C4-2B (cell line): ENCODE measurements around the gene INSR.

Source experiments
- ZFX ChIP-seq: fragments of 450-650 bp; IDR thresholded peaks from 2 replicates; pipeline ENCODE4 v1.6.1; 2017
- TF ChIP-seq, protein P1 (sequence below): fragments of 450-650 bp; conservative IDR thresholded peaks from 2 replicates; pipeline ENCODE4 v1.5.1; 2017; ENCODE audit warnings: mild to moderate bottlenecking

DNA sequence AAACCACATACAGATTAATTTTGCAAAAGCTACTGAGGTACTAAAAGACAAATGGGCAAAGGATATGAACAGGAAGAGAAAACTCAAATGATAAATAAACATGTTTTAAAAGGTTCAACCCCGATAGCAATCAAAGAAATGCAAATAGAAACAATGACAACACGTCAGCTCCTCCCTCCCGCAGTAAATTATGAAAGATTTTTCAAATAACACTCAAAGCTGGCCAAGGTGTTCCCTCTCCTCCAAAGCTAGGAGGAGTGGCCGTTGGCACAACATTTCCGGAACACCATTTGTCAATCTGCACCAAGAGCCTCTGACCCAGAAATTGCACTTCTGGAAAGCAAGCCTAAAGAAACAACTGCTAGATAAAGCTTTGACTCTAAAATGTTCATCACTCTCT is 28.3 kb downstream of the INSR start:
- TF ChIP-seq, protein P1, sequence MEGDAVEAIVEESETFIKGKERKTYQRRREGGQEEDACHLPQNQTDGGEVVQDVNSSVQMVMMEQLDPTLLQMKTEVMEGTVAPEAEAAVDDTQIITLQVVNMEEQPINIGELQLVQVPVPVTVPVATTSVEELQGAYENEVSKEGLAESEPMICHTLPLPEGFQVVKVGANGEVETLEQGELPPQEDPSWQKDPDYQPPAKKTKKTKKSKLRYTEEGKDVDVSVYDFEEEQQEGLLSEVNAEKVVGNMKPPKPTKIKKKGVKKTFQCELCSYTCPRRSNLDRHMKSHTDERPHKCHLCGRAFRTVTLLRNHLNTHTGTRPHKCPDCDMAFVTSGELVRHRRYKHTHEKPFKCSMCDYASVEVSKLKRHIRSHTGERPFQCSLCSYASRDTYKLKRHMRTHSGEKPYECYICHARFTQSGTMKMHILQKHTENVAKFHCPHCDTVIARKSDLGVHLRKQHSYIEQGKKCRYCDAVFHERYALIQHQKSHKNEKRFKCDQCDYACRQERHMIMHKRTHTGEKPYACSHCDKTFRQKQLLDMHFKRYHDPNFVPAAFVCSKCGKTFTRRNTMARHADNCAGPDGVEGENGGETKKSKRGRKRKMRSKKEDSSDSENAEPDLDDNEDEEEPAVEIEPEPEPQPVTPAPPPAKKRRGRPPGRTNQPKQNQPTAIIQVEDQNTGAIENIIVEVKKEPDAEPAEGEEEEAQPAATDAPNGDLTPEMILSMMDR = no peak
- TF ChIP-seq ZFX = no peak
